Suprapubic skin (tissue), 4 donors: ENCODE results near the gene SEMA4G. TPM values are rescaled to one million over a fixed set of nuclear protein-coding genes. Genes with fewer than 3 reads are reported as not detected.

Source experiments
- DNase-seq, 2 donors: peaks; one replicate each; pipeline ENCODE4 v3.0.0-alpha.2; 2019; ENCODE audit warnings: low spot score in 2 of 2
- H3K27ac ChIP-seq: fragments of 200-600 bp; sonication (generic); one replicate; pipeline ENCODE4 v1.5.1; 2019
- H3K27me3 ChIP-seq: fragments of 200-600 bp; sonication (generic); one replicate; pipeline ENCODE4 v1.5.1; 2019
- H3K36me3 ChIP-seq: fragments of 200-600 bp; sonication (generic); one replicate; pipeline ENCODE4 v1.5.1; 2019
- H3K4me1 ChIP-seq: fragments of 200-600 bp; sonication (generic); one replicate; pipeline ENCODE4 v1.5.1; 2019
- H3K4me3 ChIP-seq: fragments of 200-600 bp; sonication (generic); one replicate; pipeline ENCODE4 v1.5.1; 2019; ENCODE audit warnings: mild to moderate bottlenecking
- H3K9me3 ChIP-seq: fragments of 200-600 bp; sonication (generic); one replicate; pipeline ENCODE4 v1.5.1; 2019
- EP300 ChIP-seq: sonication (generic); formaldehyde crosslinking; IDR thresholded peaks from one replicate; pipeline ENCODE4 v1.6.1; 2017; ENCODE audit warnings: antibody characterized with exemption
- POLR2A ChIP-seq, 2 donors: fragments of 450-650 bp; IDR thresholded peaks; one replicate each; pipeline ENCODE4 v1.6.1; 2017; ENCODE audit warnings: antibody characterized with exemption in 2 of 2, mild to moderate bottlenecking in 2 of 2, moderate library complexity in 2 of 2
- POLR2AphosphoS5 ChIP-seq, 3 donors: sonication (generic); formaldehyde crosslinking; IDR thresholded peaks; one replicate each; pipeline ENCODE4 v1.6.1; 2017; ENCODE audit warnings: antibody characterized with exemption in 3 of 3
- WGBS: methylation state at CpG from one replicate; pipeline ENCODE4 v1.1.5; 2018; 5-methylcytosine and 5-hydroxymethylcytosine counted together
- total RNA-seq, 4 donors: library from RNA; depleted of rRNA; stranded (reverse); fragments of >200 nt; gene quantifications; one replicate each; pipeline ENCODE4 v1.1.0, GENCODE V29; 2016
- TF ChIP-seq, protein P1 (sequence below), 2 donors: fragments of 200-600 bp in 1 of 2; fragments of 450-650 bp in 1 of 2; sonication (generic) in 1 of 2; IDR thresholded peaks; one replicate each; pipeline ENCODE4 v1.5.1; 2016 to 2019; ENCODE audit warnings: antibody characterized with exemption in 2 of 2, mild to moderate bottlenecking in 1 of 2, moderate library complexity in 1 of 2

The SEMA4G gene
- total RNA-seq, 4 donors from 2014 or later: 19.2 to 36.3 (median 30.1) TPM

DNA sequence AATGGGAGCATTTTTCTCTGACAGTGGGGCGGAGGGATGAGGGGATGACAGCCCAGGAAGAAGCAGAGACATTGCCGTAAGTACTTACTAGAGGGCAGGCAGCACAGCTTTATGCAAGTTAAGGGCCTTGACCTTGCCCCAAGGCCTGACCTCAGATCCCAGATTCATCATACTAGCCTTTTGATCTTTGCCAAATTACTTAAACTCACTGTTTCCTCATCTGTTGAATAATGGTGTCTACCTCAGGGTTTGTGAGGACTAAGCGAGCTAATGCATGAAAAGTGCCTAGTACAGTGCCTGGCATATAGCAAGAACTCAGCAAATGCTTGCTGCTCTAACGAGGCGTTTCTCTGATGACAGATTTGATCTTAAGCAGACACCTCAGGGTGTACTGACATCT is 3.5 kb upstream of the SEMA4G start:
- H3K27me3 ChIP-seq: no peaks in the 10 kb centered on the region
- no peaks in the 10 kb centered on the region for H3K9me3 ChIP-seq
- peaks cover 14% of the 10 kb centered on the region for H3K4me1 ChIP-seq
- H3K36me3 ChIP-seq: peaks cover 41% of the 10 kb centered on the region
- H3K4me3 ChIP-seq: no peak overlapping the region
- no peak overlapping the region for H3K27ac ChIP-seq
- no peak for DNase-seq
- 67% methylated on average over 5 of the region's 5 CpGs for WGBS
- TF ChIP-seq EP300 (no peak), POLR2A (IDR thresholded peaks at IDR 0.05) (no peak), POLR2AphosphoS5 (IDR thresholded peaks at IDR 0.05) (no peak)
- TF ChIP-seq, protein P1, sequence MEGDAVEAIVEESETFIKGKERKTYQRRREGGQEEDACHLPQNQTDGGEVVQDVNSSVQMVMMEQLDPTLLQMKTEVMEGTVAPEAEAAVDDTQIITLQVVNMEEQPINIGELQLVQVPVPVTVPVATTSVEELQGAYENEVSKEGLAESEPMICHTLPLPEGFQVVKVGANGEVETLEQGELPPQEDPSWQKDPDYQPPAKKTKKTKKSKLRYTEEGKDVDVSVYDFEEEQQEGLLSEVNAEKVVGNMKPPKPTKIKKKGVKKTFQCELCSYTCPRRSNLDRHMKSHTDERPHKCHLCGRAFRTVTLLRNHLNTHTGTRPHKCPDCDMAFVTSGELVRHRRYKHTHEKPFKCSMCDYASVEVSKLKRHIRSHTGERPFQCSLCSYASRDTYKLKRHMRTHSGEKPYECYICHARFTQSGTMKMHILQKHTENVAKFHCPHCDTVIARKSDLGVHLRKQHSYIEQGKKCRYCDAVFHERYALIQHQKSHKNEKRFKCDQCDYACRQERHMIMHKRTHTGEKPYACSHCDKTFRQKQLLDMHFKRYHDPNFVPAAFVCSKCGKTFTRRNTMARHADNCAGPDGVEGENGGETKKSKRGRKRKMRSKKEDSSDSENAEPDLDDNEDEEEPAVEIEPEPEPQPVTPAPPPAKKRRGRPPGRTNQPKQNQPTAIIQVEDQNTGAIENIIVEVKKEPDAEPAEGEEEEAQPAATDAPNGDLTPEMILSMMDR (IDR thresholded peaks at IDR 0.05): no peak

DNA sequence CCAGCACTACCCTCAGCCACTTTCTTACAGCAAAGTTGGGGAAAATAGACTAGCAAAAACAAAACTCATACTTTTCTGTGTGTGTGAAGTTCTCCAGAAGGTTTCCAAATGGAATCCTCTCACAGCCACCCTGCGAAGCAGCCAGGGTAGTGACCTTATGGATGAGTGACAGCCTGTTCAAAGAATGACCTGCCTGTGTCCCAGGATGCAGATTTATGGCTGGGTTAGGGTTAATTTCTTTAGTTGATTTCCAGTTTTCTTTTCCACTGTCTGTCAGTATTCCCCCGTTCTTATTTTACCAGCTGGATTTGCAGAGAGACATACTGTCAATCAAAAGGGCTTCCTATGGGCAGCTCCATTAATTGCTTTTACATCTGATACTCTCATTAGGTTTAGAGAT is 2.4 kb upstream of the SEMA4G start:
- H3K4me3 ChIP-seq: no peak overlapping the region
- no peak overlapping the region for H3K27ac ChIP-seq
- peaks cover 36% of the 10 kb centered on the region for H3K36me3 ChIP-seq
- 72% methylated on average over 2 of the region's 2 CpGs for WGBS
- peaks cover 14% of the 10 kb centered on the region for H3K4me1 ChIP-seq
- DNase-seq: no peak
- no peaks in the 10 kb centered on the region for H3K9me3 ChIP-seq
- H3K27me3 ChIP-seq: no peaks in the 10 kb centered on the region
- TF ChIP-seq EP300 (no peak), POLR2A (IDR thresholded peaks at IDR 0.05) (no peak), POLR2AphosphoS5 (IDR thresholded peaks at IDR 0.05) (no peak)
- TF ChIP-seq, protein P1 (IDR thresholded peaks at IDR 0.05): no peak

DNA sequence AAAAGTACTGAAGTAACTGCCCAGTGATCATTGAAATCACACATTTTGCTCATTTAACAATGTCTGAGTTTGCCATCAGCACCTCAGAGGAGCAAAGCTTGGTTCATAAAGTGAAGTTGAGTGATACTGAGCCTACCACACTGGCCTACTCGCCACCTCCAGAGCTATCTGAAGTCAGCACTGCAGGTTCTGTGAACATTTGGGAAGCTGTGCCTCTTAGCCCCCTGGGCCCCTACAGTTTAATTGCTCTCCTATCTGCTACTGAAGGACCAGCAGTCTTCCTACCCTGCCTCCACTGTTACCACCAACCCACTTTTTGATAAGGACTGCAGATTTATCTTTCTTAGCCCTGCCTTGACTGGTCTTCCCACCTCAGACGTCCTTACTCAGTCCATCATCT is 2.0 kb upstream of the SEMA4G start:
- H3K9me3 ChIP-seq: no peaks in the 10 kb centered on the region
- TF ChIP-seq POLR2A (IDR thresholded peaks at IDR 0.05): no peak
- TF ChIP-seq, protein P1 (IDR thresholded peaks at IDR 0.05): no peak
- no peak for TF ChIP-seq POLR2AphosphoS5 (IDR thresholded peaks at IDR 0.05)
- no peak for TF ChIP-seq EP300
- WGBS: 69% methylated on average over 2 of the region's 2 CpGs
- peaks cover 31% of the 10 kb centered on the region for H3K36me3 ChIP-seq
- H3K27ac ChIP-seq: no peak overlapping the region
- DNase-seq: no peak
- no peaks in the 10 kb centered on the region for H3K27me3 ChIP-seq
- peaks cover 14% of the 10 kb centered on the region for H3K4me1 ChIP-seq
- no peak overlapping the region for H3K4me3 ChIP-seq

DNA sequence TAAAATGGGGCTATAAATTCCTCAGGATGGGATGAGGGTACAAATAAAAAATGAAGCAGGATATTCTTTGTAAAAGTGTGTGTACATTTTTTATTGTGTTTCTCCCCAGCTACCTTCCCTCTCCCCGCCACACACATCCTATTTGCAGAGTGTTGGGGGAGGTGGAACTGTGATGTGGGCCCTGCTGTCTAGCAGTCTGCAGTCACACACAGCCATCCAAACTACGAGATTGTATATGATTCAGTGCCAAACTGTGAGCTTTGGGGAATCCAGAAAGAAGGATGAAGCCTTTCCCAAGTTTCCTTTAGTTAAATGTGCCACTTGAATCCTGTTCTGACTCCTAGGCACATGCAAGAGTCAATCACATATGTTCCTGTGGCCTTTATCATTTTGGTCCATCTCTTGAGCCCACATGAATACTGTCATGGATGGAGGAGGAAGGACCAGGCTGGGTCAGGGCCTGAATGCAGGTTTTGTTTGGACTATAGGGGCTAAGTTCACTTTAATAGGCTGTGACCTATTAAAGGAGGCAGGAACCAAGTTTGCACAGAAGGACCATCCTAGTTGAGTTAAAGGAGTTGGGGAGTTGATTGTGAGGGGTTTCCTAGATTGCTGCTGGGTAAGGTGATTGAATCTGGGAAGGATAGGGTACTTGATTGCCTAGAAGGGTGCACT is 1.1 kb upstream of the SEMA4G start:
- no peaks in the 10 kb centered on the region for H3K27me3 ChIP-seq
- no peak for TF ChIP-seq POLR2A (IDR thresholded peaks at IDR 0.05)
- TF ChIP-seq, protein P1 (IDR thresholded peaks at IDR 0.05): no peak
- no peak for TF ChIP-seq EP300
- TF ChIP-seq POLR2AphosphoS5 (IDR thresholded peaks at IDR 0.05): no peak
- DNase-seq: no peak
- no peak overlapping the region for H3K4me3 ChIP-seq
- H3K27ac ChIP-seq: no peak overlapping the region
- peaks cover 23% of the 10 kb centered on the region for H3K36me3 ChIP-seq
- no peaks in the 10 kb centered on the region for H3K9me3 ChIP-seq
- WGBS: 87% methylated on average over 2 of the region's 2 CpGs
- H3K4me1 ChIP-seq: peaks cover 14% of the 10 kb centered on the region

DNA sequence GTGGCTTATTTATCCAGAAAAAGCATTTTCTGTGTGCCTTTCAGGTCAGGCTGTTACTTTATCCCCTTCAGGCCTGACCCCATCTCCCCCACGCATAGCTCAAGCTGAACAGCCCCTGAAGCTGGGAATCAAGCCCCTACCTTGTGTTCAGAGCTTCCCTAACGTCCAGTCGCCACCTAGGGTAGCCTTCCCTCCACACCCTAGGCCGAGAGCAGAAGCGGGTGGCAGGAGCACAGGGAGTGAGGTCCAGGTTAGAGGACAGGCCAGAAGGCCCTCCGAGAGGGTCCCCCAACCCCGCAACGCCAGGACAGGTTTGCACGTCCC is 479 bp upstream of the SEMA4G start:
- no peak overlapping the region for H3K27ac ChIP-seq
- DNase-seq: no peak
- no peaks in the 10 kb centered on the region for H3K9me3 ChIP-seq
- H3K27me3 ChIP-seq: no peaks in the 10 kb centered on the region
- no peak for TF ChIP-seq EP300
- TF ChIP-seq, protein P1 (IDR thresholded peaks at IDR 0.05): no peak
- TF ChIP-seq POLR2A (IDR thresholded peaks at IDR 0.05): no peak
- TF ChIP-seq POLR2AphosphoS5 (IDR thresholded peaks at IDR 0.05): no peak
- H3K36me3 ChIP-seq: peaks cover 22% of the 10 kb centered on the region
- peak overlapping the region; percentile 63 for H3K4me3 ChIP-seq
- WGBS: 20% methylated on average over 9 of the region's 9 CpGs
- peaks cover 14% of the 10 kb centered on the region for H3K4me1 ChIP-seq
